Activated T-cell treated with anti-CD3 and anti-CD28 coated beads for 24 hours (primary cell): ENCODE measurements around the gene NLRP13.

Experiments
- DNase-seq: peaks from one replicate; pipeline ENCODE4 v3.0.0-alpha.2; 2020; ENCODE audit warnings: low read depth

NLRP13 gene

GRCh38 chr19:55901369-55902079, 30.6 kb downstream of the NLRP13 start:
- no peak for DNase-seq

GRCh38 chr19:55898911-55899310, 33.2 kb downstream of the NLRP13 start:
- DNase-seq, result no peak

DNA sequence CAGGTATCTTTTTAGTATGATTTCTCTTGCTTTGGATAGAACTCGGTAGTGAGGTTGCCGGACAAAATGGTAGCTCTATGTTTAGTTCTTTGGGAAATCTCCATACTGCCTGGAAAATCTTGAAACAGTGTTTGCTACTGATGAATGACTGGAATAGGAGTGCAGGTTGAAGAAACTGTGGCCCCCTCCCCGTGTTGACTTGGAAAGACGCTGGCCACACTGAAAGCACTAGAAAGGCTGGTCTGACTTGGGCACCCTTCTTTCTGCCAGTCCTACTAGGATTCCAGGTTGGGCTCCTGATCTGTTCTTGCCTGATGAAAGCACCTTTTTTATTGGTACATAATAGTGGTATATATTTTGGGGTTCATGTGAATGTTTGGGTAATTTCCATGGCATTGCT, 49.5 kb downstream of the NLRP13 start:
- DNase-seq, result no peak

GRCh38 chr19:55877211-55877610, 54.9 kb downstream of the NLRP13 start:
- no peak for DNase-seq

DNA sequence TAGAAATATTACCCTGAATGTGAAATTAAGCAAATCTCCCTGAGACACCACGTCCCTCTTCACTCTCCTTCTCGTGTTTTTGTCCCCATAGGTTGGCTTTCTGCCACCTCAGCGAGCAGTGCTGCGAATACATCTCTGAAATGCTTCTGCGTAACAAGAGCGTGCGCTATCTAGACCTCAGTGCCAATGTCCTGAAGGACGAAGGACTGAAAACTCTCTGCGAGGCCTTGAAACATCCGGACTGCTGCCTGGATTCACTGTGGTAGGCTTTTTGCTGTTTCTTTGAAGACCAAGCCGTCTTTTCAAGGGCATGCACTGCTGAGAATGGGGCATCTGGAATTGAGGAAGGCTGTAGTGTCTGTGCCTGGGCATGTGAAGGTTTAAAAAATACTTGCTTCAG, 61.4 kb downstream of the NLRP13 start:
- DNase-seq, result no peak

DNA sequence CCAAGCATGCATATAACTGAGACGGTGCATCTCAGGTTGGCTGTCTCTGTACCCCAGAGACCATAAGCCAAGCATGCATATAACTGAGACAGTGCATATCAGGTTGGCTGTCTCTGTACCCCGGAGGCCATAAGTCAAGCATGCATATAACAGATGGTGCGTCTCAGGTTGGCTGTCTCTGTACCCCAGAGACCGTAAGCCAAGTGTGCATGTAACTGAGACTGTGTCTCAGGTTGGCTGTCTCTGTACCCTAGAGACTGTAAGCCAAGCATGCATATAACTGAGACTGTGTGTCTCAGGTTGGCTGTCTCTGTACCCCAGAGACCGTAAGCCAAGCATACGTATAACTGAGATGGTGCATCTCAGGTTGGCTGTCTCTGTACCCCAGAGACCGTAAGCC, 65.0 kb downstream of the NLRP13 start:
- no peak for DNase-seq

DNA sequence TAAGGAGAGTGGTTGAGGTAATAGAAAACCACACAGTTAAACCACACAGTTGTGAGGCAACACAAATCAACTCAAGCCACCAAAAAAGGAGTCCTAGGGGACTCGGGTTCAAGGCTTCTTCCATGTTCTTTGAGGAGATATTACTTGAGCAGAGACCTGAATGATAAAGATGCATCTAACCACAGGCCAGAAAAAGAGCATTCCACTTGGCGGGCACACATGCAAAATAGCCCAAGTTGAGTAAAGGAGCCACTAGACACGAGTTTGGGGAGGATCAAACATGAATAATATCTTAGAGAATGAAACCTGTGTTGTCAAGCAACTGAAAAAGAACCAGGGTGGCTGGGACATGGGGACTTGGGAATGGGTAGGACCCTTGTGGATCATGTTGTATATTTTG, 65.6 kb downstream of the NLRP13 start:
- no peak for DNase-seq

GRCh38 chr19:55858969-55859368, 73.2 kb downstream of the NLRP13 start:
- no peak for DNase-seq

- DNase-seq, result no peak
Observed at GRCh38 chr19:55858401-55858800, 73.7 kb downstream of the NLRP13 start.

DNA sequence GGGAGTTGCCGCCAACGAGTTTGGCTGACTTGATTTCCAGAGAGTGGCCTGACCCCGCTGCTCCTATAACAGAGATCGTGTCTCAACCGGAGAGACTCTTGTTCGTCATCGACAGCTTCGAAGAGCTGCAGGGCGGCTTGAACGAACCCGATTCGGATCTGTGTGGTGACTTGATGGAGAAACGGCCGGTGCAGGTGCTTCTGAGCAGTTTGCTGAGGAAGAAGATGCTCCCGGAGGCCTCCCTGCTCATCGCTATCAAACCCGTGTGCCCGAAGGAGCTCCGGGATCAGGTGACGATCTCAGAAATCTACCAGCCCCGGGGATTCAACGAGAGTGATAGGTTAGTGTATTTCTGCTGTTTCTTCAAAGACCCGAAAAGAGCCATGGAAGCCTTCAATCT, 74.2 kb downstream of the NLRP13 start:
- DNase-seq, result no peak

- no peak for DNase-seq
Observed at GRCh38 chr19:55857149-55857548, 75.0 kb downstream of the NLRP13 start.

- no peak for DNase-seq
Observed at GRCh38 chr19:55855160-55855559, 77.0 kb downstream of the NLRP13 start.
